DND-41 (cell line): Measurements from ENCODE around the gene CCDC85C.

Experiments used
- ATAC-seq: fragments of 200-7000 bp; cut with Tn5 transposase; 3 replicates; pipeline ENCODE4 v1.9.1; 2021; ENCODE audit warnings: low read depth; ENCODE audit not compliant: insufficient read depth
- DNase-seq: peaks from one replicate; pipeline ENCODE4 v3.0.0-alpha.2; 2020
- H2AFZ ChIP-seq: 2 replicates; pipeline ENCODE4 v1.6.0; 2012; ENCODE audit warnings: low read depth, low read length
- H3K27ac ChIP-seq: 2 replicates; pipeline ENCODE4 v1.5.1; 2012; ENCODE audit warnings: low read length, inconsistent platforms
- H3K27me3 ChIP-seq: fragments of 200-600 bp; sonication (generic); 2 replicates; pipeline ENCODE4 v1.6.0; 2012; ENCODE audit warnings: low read length, mild to moderate bottlenecking, inconsistent platforms; ENCODE audit not compliant: insufficient read depth, poor library complexity
- H3K36me3 ChIP-seq: 2 replicates; pipeline ENCODE4 v1.5.1; 2012; ENCODE audit warnings: low read length, inconsistent platforms; ENCODE audit not compliant: insufficient read depth
- H3K4me1 ChIP-seq: 2 replicates; pipeline ENCODE4 v1.5.1; 2012; ENCODE audit warnings: mild to moderate bottlenecking, low read length; ENCODE audit not compliant: insufficient read depth
- H3K4me2 ChIP-seq: 2 replicates; pipeline ENCODE4 v1.6.0; 2012; ENCODE audit warnings: mild to moderate bottlenecking, moderate library complexity, low read length, inconsistent platforms; ENCODE audit not compliant: insufficient read depth
- H3K4me3 ChIP-seq, 2 experiments: fragments of 200-600 bp in 1 of 2; shearing (Covaris generic) in 1 of 2; 2 replicates each; pipeline ENCODE4 v1.5.1; 2012 to 2016; ENCODE audit warnings: inconsistent platforms in 2 of 2, low read length in 2 of 2, mild to moderate bottlenecking in 2 of 2, low read depth in 1 of 2, moderate library complexity in 1 of 2
- H3K79me2 ChIP-seq: 2 replicates; pipeline ENCODE4 v1.6.0; 2012; ENCODE audit warnings: low read length, inconsistent platforms; ENCODE audit not compliant: insufficient read depth
- H3K9ac ChIP-seq: 2 replicates; pipeline ENCODE4 v1.6.0; 2012; ENCODE audit warnings: low read depth, mild to moderate bottlenecking, inconsistent platforms, low read length, moderate library complexity
- H3K9me3 ChIP-seq: 2 replicates; pipeline ENCODE4 v1.5.1; 2012; ENCODE audit warnings: low read length, moderate library complexity, mild to moderate bottlenecking, inconsistent platforms; ENCODE audit not compliant: insufficient read depth, severe bottlenecking
- H4K20me1 ChIP-seq: 2 replicates; pipeline ENCODE4 v1.6.0; 2012; ENCODE audit warnings: low read length; ENCODE audit not compliant: insufficient read depth
- CTCF ChIP-seq: IDR thresholded peaks from 2 replicates; pipeline ENCODE4 v1.5.1; 2012; ENCODE audit warnings: borderline replicate concordance, low read length, moderate library complexity, mild to moderate bottlenecking; ENCODE audit not compliant: poor library complexity, severe bottlenecking; ENCODE audit errors: extremely low read depth
- EZH2 ChIP-seq: IDR thresholded peaks from 3 replicates; pipeline ENCODE4 v1.6.1; 2012; ENCODE audit warnings: borderline replicate concordance, low read depth, mild to moderate bottlenecking, moderate library complexity, low read length, inconsistent platforms; ENCODE audit not compliant: severe bottlenecking

The CCDC85C gene

GRCh38 chr14:99560922-99561683, 42.9 kb downstream of the CCDC85C start:
- Histone ChIP-seq H3K4me3 (no peak overlapping the region), H2AFZ (no peak overlapping the region), H3K27ac (no peak overlapping the region), H3K9ac (no peak overlapping the region), H3K9me3 (no peaks in the 10 kb centered on the region), H4K20me1 (peaks cover 58% of the 10 kb centered on the region), H3K4me1 (no peaks in the 10 kb centered on the region), H3K36me3 (no peaks in the 10 kb centered on the region), H3K27me3 (no peaks in the 10 kb centered on the region), H3K4me2 (no peak overlapping the region), H3K79me2 (peaks cover 6% of the 10 kb centered on the region; the same call in 1 of the 2 replicates)
- no peak for DNase-seq
- TF ChIP-seq EZH2: no peak
- no peak for TF ChIP-seq CTCF
- peak; percentile 44; the same call in 1 of the 3 replicates for ATAC-seq

- TF ChIP-seq CTCF (no peak), EZH2 (no peak)
- Histone ChIP-seq H3K27ac (no peak overlapping the region), H3K36me3 (no peaks in the 10 kb centered on the region), H3K79me2 (peaks cover 6% of the 10 kb centered on the region; the same call in 1 of the 2 replicates), H2AFZ (no peak overlapping the region), H3K4me3 (no peak overlapping the region), H4K20me1 (peaks cover 62% of the 10 kb centered on the region), H3K4me1 (no peaks in the 10 kb centered on the region), H3K27me3 (no peaks in the 10 kb centered on the region), H3K9me3 (no peaks in the 10 kb centered on the region), H3K9ac (no peak overlapping the region), H3K4me2 (no peak overlapping the region)
- DNase-seq (no peak), ATAC-seq (no peak)
These were observed 43.6 kb downstream of the CCDC85C start for GRCh38 chr14:99560403-99560802.

GRCh38 chr14:99559286-99559990, 44.6 kb downstream of the CCDC85C start:
- H3K79me2 ChIP-seq: peaks cover 6% of the 10 kb centered on the region; the same call in 1 of the 2 replicates
- no peak overlapping the region for H3K4me3 ChIP-seq
- TF ChIP-seq EZH2 (no peak), CTCF (no peak)
- H4K20me1 ChIP-seq: peaks cover 65% of the 10 kb centered on the region
- H3K9me3 ChIP-seq: no peaks in the 10 kb centered on the region
- H3K9ac ChIP-seq: no peak overlapping the region
- no peak overlapping the region for H3K27ac ChIP-seq
- ATAC-seq (no peak), DNase-seq (no peak)
- no peaks in the 10 kb centered on the region for H3K27me3 ChIP-seq
- no peak overlapping the region for H3K4me2 ChIP-seq
- H2AFZ ChIP-seq: no peak overlapping the region
- no peaks in the 10 kb centered on the region for H3K4me1 ChIP-seq
- H3K36me3 ChIP-seq: no peaks in the 10 kb centered on the region
